OCI-LY3 (cell line): ENCODE measurements around the gene ASPSCR1.

Source experiments
- H2AFZ ChIP-seq: fragments of 200-600, 300-600 bp; shearing (Covaris generic); 2 replicates; pipeline ENCODE4 v1.6.0; 2014; ENCODE audit warnings: antibody characterized with exemption, low read depth, low read length
- H3K27ac ChIP-seq: fragments of 200-600, 300-600 bp; sonication (generic); 2 replicates; pipeline ENCODE4 v1.5.1; 2014; ENCODE audit warnings: mild to moderate bottlenecking, low read length, moderate library complexity, mixed read lengths
- H3K27me3 ChIP-seq: fragments of 200-600, 300-600 bp; sonication (generic); 2 replicates; pipeline ENCODE4 v1.6.1; 2014; ENCODE audit warnings: low read depth, low read length, mixed read lengths
- H3K36me3 ChIP-seq: fragments of 200-600, 300-600 bp; sonication (generic); replicated peaks from 2 replicates; pipeline ENCODE3; 2014; ENCODE audit warnings: low read depth, low read length, mixed read lengths
- H3K4me1 ChIP-seq: fragments of 300-600, 200-600 bp; sonication (generic); 2 replicates; pipeline ENCODE4 v1.6.1; 2014; ENCODE audit warnings: low read length, mixed read lengths
- H3K4me2 ChIP-seq: fragments of 200-600, 300-600 bp; sonication (generic); 2 replicates; pipeline ENCODE4 v1.6.1; 2014; ENCODE audit warnings: low read length, mixed read lengths
- H3K4me3 ChIP-seq: fragments of 300-600, 200-600 bp; sonication (generic); 2 replicates; pipeline ENCODE4 v1.5.1; 2014; ENCODE audit warnings: antibody characterized with exemption, mild to moderate bottlenecking, low read length, moderate library complexity
- H3K79me2 ChIP-seq: fragments of 300-600, 200-600 bp; shearing (Covaris generic); 2 replicates; pipeline ENCODE4 v1.6.1; 2014; ENCODE audit warnings: mild to moderate bottlenecking, low read length, mixed read lengths
- H3K9ac ChIP-seq: fragments of 300-600, 200-600 bp; shearing (Covaris generic); 2 replicates; pipeline ENCODE4 v1.6.0; 2014; ENCODE audit warnings: mild to moderate bottlenecking, low read length, moderate library complexity
- H3K9me3 ChIP-seq: fragments of 200-600, 300-600 bp; shearing (Covaris generic); 2 replicates; pipeline ENCODE4 v1.6.1; 2014; ENCODE audit warnings: low read length, mixed read lengths; ENCODE audit not compliant: insufficient read depth
- H4K20me1 ChIP-seq: fragments of 200-600, 300-600 bp; sonication (generic); 2 replicates; pipeline ENCODE4 v1.6.1; 2016; ENCODE audit warnings: low read length, mixed read lengths; ENCODE audit not compliant: insufficient read depth
- EZH2phosphoT487 ChIP-seq: fragments of 200-600 bp; shearing (Covaris generic); IDR thresholded peaks from 2 replicates; pipeline ENCODE4 v1.6.1; 2018; ENCODE audit warnings: antibody characterized with exemption, mixed run types, low read depth
- TF ChIP-seq, protein P1 (sequence below): fragments of 200-600, 300-600 bp; sonication (generic); IDR thresholded peaks from 2 replicates; pipeline ENCODE4 v1.5.1; 2014; ENCODE audit warnings: antibody characterized with exemption, low read length, low read depth

ASPSCR1 gene

DNA sequence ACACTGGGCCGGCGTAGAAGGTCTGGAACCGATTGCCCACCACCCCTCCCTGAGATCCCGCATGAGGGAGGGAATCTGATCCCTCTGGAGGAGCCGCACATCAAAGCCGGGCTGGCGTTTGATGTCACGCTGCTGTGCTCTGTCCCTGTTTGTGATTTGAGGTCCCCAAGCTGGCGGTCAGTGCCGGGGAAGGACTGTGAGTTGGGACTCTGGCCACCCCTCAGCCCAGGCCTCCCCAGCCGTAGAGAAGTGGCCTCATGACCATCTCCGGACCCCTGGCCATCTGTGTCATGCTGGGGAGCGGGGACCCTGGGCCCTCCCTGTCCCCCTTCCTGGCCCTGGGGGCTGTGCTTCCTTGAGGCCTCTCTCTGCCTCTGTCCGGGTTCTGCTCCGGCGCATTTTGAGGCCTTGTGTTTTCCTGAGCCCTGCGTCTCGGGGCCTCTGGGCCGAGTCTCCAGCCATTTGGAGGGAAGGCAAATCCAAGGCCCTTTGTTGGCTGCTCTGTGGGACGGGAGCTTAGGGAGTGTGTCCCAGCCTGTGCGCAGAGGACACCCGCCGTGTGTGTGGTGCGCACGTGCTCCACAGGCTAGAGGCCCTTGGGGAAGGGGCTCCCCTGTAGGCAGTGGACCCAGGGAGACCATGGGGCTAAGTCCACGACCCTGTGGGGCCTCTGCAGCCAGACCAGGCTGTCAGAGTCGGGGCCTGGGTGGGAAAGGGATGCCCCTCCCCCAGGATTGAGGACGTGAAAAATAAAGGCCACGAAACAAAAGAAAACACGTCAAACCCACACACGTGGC is 15.1 kb downstream of the ASPSCR1 start:
- Histone ChIP-seq H2AFZ (no peak overlapping the region), H3K27me3 (no peaks in the 10 kb centered on the region), H3K27ac (no peak overlapping the region), H3K9ac (no peak overlapping the region), H3K4me2 (no peak overlapping the region), H3K9me3 (no peaks in the 10 kb centered on the region), H3K4me1 (no peaks in the 10 kb centered on the region), H3K79me2 (no peaks in the 10 kb centered on the region), H3K36me3 (no peaks in the 10 kb centered on the region), H4K20me1 (no peaks in the 10 kb centered on the region), H3K4me3 (no peak overlapping the region)
- TF ChIP-seq, protein P1, sequence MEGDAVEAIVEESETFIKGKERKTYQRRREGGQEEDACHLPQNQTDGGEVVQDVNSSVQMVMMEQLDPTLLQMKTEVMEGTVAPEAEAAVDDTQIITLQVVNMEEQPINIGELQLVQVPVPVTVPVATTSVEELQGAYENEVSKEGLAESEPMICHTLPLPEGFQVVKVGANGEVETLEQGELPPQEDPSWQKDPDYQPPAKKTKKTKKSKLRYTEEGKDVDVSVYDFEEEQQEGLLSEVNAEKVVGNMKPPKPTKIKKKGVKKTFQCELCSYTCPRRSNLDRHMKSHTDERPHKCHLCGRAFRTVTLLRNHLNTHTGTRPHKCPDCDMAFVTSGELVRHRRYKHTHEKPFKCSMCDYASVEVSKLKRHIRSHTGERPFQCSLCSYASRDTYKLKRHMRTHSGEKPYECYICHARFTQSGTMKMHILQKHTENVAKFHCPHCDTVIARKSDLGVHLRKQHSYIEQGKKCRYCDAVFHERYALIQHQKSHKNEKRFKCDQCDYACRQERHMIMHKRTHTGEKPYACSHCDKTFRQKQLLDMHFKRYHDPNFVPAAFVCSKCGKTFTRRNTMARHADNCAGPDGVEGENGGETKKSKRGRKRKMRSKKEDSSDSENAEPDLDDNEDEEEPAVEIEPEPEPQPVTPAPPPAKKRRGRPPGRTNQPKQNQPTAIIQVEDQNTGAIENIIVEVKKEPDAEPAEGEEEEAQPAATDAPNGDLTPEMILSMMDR, result no peak
- TF ChIP-seq EZH2phosphoT487, result no peak

DNA sequence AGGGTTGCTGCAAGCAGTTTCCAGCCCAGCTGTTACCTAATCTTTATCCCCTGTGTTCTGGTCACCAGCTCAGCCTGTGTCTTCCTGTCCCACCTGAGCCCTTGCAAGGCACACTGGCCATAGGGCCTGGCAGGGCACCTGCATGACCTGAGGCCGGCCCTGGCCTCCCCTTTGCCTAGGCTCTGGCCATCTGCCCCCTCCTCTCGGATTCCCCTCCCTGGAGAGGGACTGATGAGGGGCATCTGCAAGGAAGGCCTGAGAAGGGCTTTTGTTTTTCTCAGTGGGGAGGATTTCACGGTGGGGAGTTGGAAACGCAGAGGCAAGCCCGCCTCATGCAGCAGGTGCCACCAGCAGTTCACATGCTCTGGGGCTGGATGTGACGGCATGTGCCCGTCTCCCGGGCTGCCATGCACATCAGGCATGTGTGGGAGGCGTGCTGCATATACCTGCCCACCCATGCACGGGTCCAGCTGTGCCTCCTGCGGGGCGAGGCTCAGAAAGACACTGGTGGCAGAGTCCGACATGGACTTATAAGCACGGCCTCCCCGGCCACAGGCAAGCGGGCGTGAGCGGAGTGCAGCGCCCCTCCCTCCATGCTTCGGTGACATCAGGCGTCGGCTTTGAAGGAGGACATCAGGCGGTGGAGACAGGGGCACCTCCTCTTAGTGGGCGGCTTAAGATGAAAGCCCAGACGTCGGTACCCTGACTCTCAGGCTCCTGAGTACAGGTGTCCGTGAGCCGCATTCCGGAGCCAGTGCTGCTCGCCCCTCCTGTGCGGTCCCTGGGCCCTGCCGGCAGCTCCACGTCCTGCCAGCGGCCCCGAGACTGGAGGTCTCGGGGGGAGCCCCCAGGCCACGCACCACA is 16.5 kb downstream of the ASPSCR1 start:
- Histone ChIP-seq H4K20me1 (no peaks in the 10 kb centered on the region), H3K4me3 (no peak overlapping the region), H2AFZ (no peak overlapping the region), H3K27ac (no peak overlapping the region), H3K79me2 (no peaks in the 10 kb centered on the region), H3K36me3 (no peaks in the 10 kb centered on the region), H3K4me1 (no peaks in the 10 kb centered on the region), H3K4me2 (no peak overlapping the region), H3K9me3 (no peaks in the 10 kb centered on the region), H3K27me3 (no peaks in the 10 kb centered on the region), H3K9ac (no peak overlapping the region)
- TF ChIP-seq, protein P1, result no peak
- TF ChIP-seq EZH2phosphoT487, result no peak

DNA sequence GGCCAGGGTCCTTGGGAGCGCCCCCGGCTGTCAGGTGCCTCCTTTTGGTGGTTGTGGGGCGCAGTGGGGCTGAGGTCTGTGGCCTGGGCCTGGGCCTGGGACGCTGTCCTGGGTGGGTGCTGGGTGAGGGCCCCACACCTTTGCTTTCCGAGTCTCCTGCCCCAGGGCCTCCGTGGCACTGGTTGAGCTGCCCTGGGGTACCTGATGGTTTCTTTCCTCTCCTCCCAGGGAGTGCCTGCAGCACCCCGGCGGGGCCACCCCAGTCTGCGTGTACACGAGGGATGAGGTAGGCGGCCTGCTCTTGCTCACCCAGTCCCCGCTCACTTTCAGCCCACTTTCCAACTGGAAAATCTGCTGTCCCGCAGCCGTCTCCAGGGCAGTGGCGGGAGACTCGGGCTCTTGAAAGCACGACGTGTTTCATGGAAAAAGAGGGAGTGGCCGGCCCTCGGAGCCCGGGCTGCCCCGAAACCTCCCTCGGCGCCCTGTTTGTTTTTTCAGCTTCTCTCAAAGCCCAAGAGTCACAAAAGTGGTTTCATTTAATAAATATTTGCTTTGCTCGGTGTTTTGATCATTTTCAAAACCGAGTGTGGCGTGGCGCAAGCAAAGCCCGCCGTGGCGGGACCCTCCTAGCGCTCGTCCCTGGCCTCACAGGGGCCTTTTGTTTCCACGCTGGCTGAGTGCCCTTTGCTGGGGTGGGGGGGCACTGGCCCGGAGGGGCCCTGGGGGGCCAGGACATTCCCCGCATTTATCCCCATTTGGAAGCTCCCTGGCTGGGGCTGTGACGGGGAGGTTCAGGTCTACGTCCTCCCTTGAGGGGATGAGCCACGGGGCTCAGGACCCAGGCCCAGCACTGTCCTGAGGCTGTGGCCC is 17.4 kb downstream of the ASPSCR1 start:
- no peak for TF ChIP-seq EZH2phosphoT487
- TF ChIP-seq, protein P1, result no peak

More for the DNA sequence above, 17.4 kb downstream of the ASPSCR1 start:
- H3K4me2 ChIP-seq, result no peak overlapping the region
- no peak overlapping the region for H3K27ac ChIP-seq
- H3K36me3 ChIP-seq, result no peaks in the 10 kb centered on the region
- no peaks in the 10 kb centered on the region for H3K9me3 ChIP-seq
- no peaks in the 10 kb centered on the region for H3K4me1 ChIP-seq
- H3K27me3 ChIP-seq, result no peaks in the 10 kb centered on the region
- H2AFZ ChIP-seq, result no peak overlapping the region
- H3K9ac ChIP-seq, result no peak overlapping the region
- H3K79me2 ChIP-seq, result no peaks in the 10 kb centered on the region
- no peak overlapping the region for H3K4me3 ChIP-seq
- no peaks in the 10 kb centered on the region for H4K20me1 ChIP-seq
